HepG2 (cell line): Measurements from ENCODE around the gene GKN1. TPM values are rescaled to one million over a fixed set of nuclear protein-coding genes. Genes with fewer than 3 reads are reported as not detected.

Source experiments
- ATAC-seq: fragments of 200-7000 bp; cut with Tn5 transposase; 3 replicates; pipeline ENCODE4 v1.9.1; 2020; ENCODE audit warnings: mild to moderate bottlenecking, moderate library complexity
- BruUV-seq: library from RNA; stranded (reverse); fragments of 400-500 nt; replicated peaks from 2 replicates; lab custom pipeline; 2021; lab: Mats Ljungman, UMichigan
- CTCF ChIA-PET: fragments of 300-600 bp; formaldehyde crosslinking; extraction: SDS; loops from one replicate; lab custom pipeline; 2021; ENCODE audit warnings: low total read pairs, inconsistent platforms, low intra/inter-chr PET ratio; lab: Yijun Ruan, JAX
- POLR2A ChIA-PET: fragments of 350-600 bp; sonication (Branson Sonifier 250); formaldehyde crosslinking; loops from one replicate; lab custom pipeline; 2020; ENCODE audit warnings: antibody characterized with exemption, inconsistent platforms; lab: Yijun Ruan, JAX
- DNase-seq: peaks from one replicate; pipeline ENCODE4 v3.0.0-alpha.2; 2015; ENCODE audit warnings: low spot score
- FAIRE-seq: peaks from 3 replicates; lab custom pipeline; 2011; peaks lifted over from hg19 to GRCh38; lab: Jason Lieb, UNC
- H2AFZ ChIP-seq: one replicate; pipeline ENCODE4 v1.6.1; 2011; ENCODE audit warnings: low read length, inconsistent platforms
- H3K27ac ChIP-seq: fragments of 300-600 bp; 3 replicates; pipeline ENCODE4 v1.8.0; 2011; ENCODE audit warnings: mixed run types, mild to moderate bottlenecking, mixed read lengths, low read length, inconsistent platforms; ENCODE audit not compliant: insufficient read depth; ENCODE audit errors: extremely low read length
- H3K27me3 ChIP-seq, 2 experiments: fragments of 200-600 bp in 1 of 2; 2 replicates in 1 of 2; 3 replicates in 1 of 2; pipeline versions ENCODE4 v1.6.0 to v1.8.0; 2011; ENCODE audit warnings: low read length in 2 of 2, mild to moderate bottlenecking in 2 of 2, moderate library complexity in 2 of 2, inconsistent platforms in 1 of 2; ENCODE audit not compliant: insufficient read depth in 2 of 2, control insufficient read depth in 1 of 2
- H3K36me3 ChIP-seq, 2 experiments: fragments of 200-600 bp in 1 of 2; replicated peaks in 1 of 2; 2 replicates in 1 of 2; 3 replicates in 1 of 2; pipeline versions ENCODE4 v1.5.1 to v1.8.0; 2011; ENCODE audit warnings: low read length in 2 of 2, inconsistent platforms in 1 of 2; ENCODE audit not compliant: insufficient read depth in 2 of 2, control insufficient read depth in 1 of 2
- H3K4me1 ChIP-seq: 2 replicates; pipeline ENCODE4 v1.5.1; 2012; ENCODE audit warnings: low read length, inconsistent platforms; ENCODE audit not compliant: insufficient read depth
- H3K4me2 ChIP-seq: 2 replicates; pipeline ENCODE4 v1.6.0; 2011; ENCODE audit warnings: low read depth, low read length, inconsistent platforms
- H3K4me3 ChIP-seq, 3 experiments: fragments of 200-600 bp in 1 of 3; sonication (generic), shearing (Covaris generic) in 1 of 3; replicated peaks in 1 of 3; 2 replicates each; pipeline ENCODE4 v1.5.1; 2011 to 2016; ENCODE audit warnings: low read length in 3 of 3, inconsistent platforms in 2 of 3, low read depth in 2 of 3, mild to moderate bottlenecking in 2 of 3, control low read depth in 1 of 3, mixed read lengths in 1 of 3; ENCODE audit not compliant: insufficient read depth in 1 of 3
- H3K79me2 ChIP-seq: one replicate; pipeline ENCODE4 v1.6.1; 2011; ENCODE audit warnings: low read length, inconsistent platforms; ENCODE audit not compliant: insufficient read depth
- H3K9ac ChIP-seq: 2 replicates; pipeline ENCODE4 v1.6.0; 2011; ENCODE audit warnings: mild to moderate bottlenecking, low read depth, low read length, inconsistent platforms; ENCODE audit not compliant: insufficient read depth
- H3K9me3 ChIP-seq: 2 replicates; pipeline ENCODE4 v1.5.1; 2012; ENCODE audit warnings: mild to moderate bottlenecking, low read length
- H4K20me1 ChIP-seq: 2 replicates; pipeline ENCODE4 v1.6.0; 2011; ENCODE audit warnings: inconsistent platforms, mild to moderate bottlenecking, low read length, moderate library complexity; ENCODE audit not compliant: insufficient read depth
- BRF2 ChIP-seq: sonication (generic); formaldehyde crosslinking; IDR thresholded peaks from 2 replicates; pipeline ENCODE4 v1.8.1; 2022; ENCODE audit warnings: mild to moderate bottlenecking, missing genetic modification reagents
- IKZF4 ChIP-seq: sonication (generic); formaldehyde crosslinking; IDR thresholded peaks from 2 replicates; pipeline ENCODE4 v1.5.1; 2020; ENCODE audit warnings: borderline replicate concordance, mild to moderate bottlenecking, low read depth, missing genetic modification reagents; ENCODE audit errors: not compliant biosample characterization
- NAIF1 ChIP-seq: sonication (generic); formaldehyde crosslinking; IDR thresholded peaks from 2 replicates; pipeline ENCODE4 v1.5.0; 2020; ENCODE audit warnings: mild to moderate bottlenecking, missing genetic modification reagents, borderline replicate concordance
- PTBP1 ChIP-seq: fragments of 200-400 bp; formaldehyde crosslinking; IDR thresholded peaks from 2 replicates; pipeline ENCODE4 v1.6.1; 2018; ENCODE audit warnings: low read length, low read depth; ENCODE audit not compliant: poor library complexity, severe bottlenecking
- REPIN1 ChIP-seq: sonication (generic); formaldehyde crosslinking; IDR thresholded peaks from 2 replicates; pipeline ENCODE4 v1.8.0; 2022; ENCODE audit warnings: missing genetic modification reagents, low read depth, mild to moderate bottlenecking, borderline replicate concordance
- SAP130 ChIP-seq: IDR thresholded peaks from 2 replicates; pipeline ENCODE4 v1.6.1; 2016; ENCODE audit warnings: low read depth
- ZMYM2 ChIP-seq: sonication (generic); formaldehyde crosslinking; IDR thresholded peaks from 2 replicates; pipeline ENCODE4 v1.8.0; 2022; ENCODE audit warnings: mild to moderate bottlenecking, missing genetic modification reagents
- ZNF142 ChIP-seq: sonication (generic); formaldehyde crosslinking; IDR thresholded peaks from 2 replicates; pipeline ENCODE4 v1.4.0; 2020; ENCODE audit warnings: missing genetic modification reagents
- ZNF235 ChIP-seq: sonication (generic); formaldehyde crosslinking; IDR thresholded peaks from 2 replicates; pipeline ENCODE4 v1.8.1; 2023; ENCODE audit warnings: mild to moderate bottlenecking, missing genetic modification reagents, borderline replicate concordance
- ZNF607 ChIP-seq: sonication (generic); formaldehyde crosslinking; IDR thresholded peaks from 2 replicates; pipeline ENCODE4 v1.5.1; 2020; ENCODE audit warnings: missing genetic modification reagents, mild to moderate bottlenecking, borderline replicate concordance
- WGBS: methylation state at CpG from one replicate; pipeline ENCODE4 v1.1.6; 2017; ENCODE audit warnings: low lambda C conversion rate; 5-methylcytosine and 5-hydroxymethylcytosine counted together
- in situ Hi-C: cut with HindIII; loops from 2 replicates; pipeline ENCODE4 v1.10.0; 2017; ENCODE audit warnings: low pct_unique_long_range_greater_than_20kb; ENCODE audit not compliant: extremely low pct_ligation_motif_present
- intact Hi-C: fragments of 100-400 bp; cut with micrococcal nuclease; formaldehyde crosslinking; loops from one replicate; pipeline ENCODE4 v1.10.0; 2022; ENCODE audit not compliant: unreplicated experiment
- polyA plus RNA-seq, 8 experiments: library from polyadenylated mRNA; depleted of rRNA in 3 of 8; stranded (reverse) in 7 of 8; unstranded in 1 of 8; fragments of >200 nt; fragmentation: Illumina TruSeq in 4 of 8; extraction: Trizol in 4 of 8; gene quantifications; 2 replicates each; pipeline versions ENCODE4 v1.2.1 to v1.2.3, GENCODE V29; 2011 to 2016; ENCODE audit warnings: low read depth in 4 of 8, missing spikeins in 1 of 8, mixed read lengths in 1 of 8; ENCODE audit not compliant: insufficient read depth in 1 of 8
- total RNA-seq, 5 experiments: library from RNA; depleted of rRNA; stranded (reverse); fragments of >200 nt; fragmentation: Illumina TruSeq; extraction: Trizol; gene quantifications; 2 replicates each; pipeline ENCODE4 v1.2.3, GENCODE V29; 2016; ENCODE audit warnings: low read depth in 1 of 5
- TF ChIP-seq, protein P1 (sequence below), 2 experiments: sonication (generic) in 1 of 2; formaldehyde crosslinking in 1 of 2; IDR thresholded peaks; 2 replicates each; pipeline versions ENCODE4 v1.4.0 to v1.6.1; 2016 to 2020; ENCODE audit warnings: borderline replicate concordance in 1 of 2, low read depth in 1 of 2, mild to moderate bottlenecking in 1 of 2, missing genetic modification reagents in 1 of 2

Gene GKN1
- total and polyA plus RNA-seq, 2 of the 13 experiments (the other 11 are each of a cell fraction or from before 2014, with no cell fraction given): not detected

DNA sequence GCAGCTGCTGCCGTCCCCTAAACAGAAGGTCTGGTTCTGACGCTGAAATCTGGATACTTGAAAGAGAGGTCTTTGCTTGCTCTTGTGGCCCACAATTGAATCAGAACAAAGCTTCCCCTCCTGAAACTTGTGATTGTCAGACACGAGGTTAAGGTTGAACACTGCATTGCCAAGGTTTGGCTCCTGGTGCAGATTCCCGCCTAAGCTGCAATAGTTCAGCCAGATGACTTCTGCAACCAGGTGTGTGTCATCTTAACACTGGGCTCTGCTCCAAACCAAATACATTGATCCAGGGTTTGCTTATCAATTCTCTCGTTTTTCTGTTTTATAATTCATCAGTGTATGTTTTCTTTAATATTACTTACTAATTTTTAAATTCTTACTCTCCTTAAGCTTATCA lies 14.6 kb downstream of the GKN1 start (continued):
- TF ChIP-seq ZNF142 (CRISPR knock-in tag) (no peak), IKZF4 (CRISPR knock-in tag) (no peak)

DNA sequence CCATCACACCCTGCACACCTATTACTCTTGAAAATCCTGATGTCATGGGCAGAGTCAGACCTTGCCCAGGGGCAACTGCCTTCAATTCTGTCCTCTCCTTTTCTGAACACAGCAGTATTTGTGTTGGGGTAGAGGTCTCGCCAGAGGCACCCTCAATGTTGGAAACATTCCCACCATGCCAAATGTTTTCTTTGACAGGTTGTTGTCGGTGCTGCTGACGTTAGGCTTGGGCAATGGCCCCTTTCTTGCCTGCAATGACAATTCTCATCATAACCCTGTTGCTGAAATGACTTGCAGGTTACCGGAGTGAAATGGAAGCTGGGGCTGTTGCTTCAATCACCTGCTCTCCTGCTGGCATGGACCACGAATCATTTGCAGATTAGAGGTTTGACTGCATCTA lies 17.9 kb downstream of the GKN1 start:
- Histone ChIP-seq H3K9ac (no peak overlapping the region), H3K4me1 (peaks cover 26% of the 10 kb centered on the region), H3K27ac (no peak overlapping the region), H3K27me3 (peaks cover 2 to 18% of the 10 kb centered on the region in 2 experiments; a peak in 3 of 5 replicates), H4K20me1 (no peaks in the 10 kb centered on the region), H2AFZ (no peak overlapping the region), H3K4me2 (no peak overlapping the region), H3K36me3 (no peaks in the 10 kb centered on the region), H3K79me2 (no peaks in the 10 kb centered on the region), H3K9me3 (no peaks in the 10 kb centered on the region), H3K4me3 (no peak overlapping the region)
- in situ Hi-C loops: no loop called here
- 38% methylated on average over 5 of the region's 5 CpGs for WGBS
- BruUV-seq: no TSS peak
- FAIRE-seq (no peak), DNase-seq (no peak), ATAC-seq (no peak)
- intact Hi-C loops: no loop called here
- POLR2A ChIA-PET: no interaction called here
- CTCF ChIA-PET: no interaction called here
- no peak for TF ChIP-seq ZNF607
- no peak for TF ChIP-seq BRF2
- TF ChIP-seq ZNF235 (CRISPR knock-in tag): no peak
- TF ChIP-seq, protein P1, sequence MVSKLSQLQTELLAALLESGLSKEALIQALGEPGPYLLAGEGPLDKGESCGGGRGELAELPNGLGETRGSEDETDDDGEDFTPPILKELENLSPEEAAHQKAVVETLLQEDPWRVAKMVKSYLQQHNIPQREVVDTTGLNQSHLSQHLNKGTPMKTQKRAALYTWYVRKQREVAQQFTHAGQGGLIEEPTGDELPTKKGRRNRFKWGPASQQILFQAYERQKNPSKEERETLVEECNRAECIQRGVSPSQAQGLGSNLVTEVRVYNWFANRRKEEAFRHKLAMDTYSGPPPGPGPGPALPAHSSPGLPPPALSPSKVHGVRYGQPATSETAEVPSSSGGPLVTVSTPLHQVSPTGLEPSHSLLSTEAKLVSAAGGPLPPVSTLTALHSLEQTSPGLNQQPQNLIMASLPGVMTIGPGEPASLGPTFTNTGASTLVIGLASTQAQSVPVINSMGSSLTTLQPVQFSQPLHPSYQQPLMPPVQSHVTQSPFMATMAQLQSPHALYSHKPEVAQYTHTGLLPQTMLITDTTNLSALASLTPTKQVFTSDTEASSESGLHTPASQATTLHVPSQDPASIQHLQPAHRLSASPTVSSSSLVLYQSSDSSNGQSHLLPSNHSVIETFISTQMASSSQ (IDR thresholded peaks at IDR 0.05; ENCODE audit: low read depth): no peak
- TF ChIP-seq, protein P1 (CRISPR knock-in tag; IDR thresholded peaks at IDR 0.05; ENCODE audit: borderline replicate concordance): no peak
- no peak for TF ChIP-seq ZMYM2 (CRISPR knock-in tag)
- TF ChIP-seq NAIF1 (CRISPR knock-in tag): no peak
- no peak for TF ChIP-seq REPIN1 (CRISPR knock-in tag)
- no peak for TF ChIP-seq SAP130 (CRISPR knock-in tag)
- no peak for TF ChIP-seq PTBP1
